ENCODE data around the gene NELL1.

DNA sequence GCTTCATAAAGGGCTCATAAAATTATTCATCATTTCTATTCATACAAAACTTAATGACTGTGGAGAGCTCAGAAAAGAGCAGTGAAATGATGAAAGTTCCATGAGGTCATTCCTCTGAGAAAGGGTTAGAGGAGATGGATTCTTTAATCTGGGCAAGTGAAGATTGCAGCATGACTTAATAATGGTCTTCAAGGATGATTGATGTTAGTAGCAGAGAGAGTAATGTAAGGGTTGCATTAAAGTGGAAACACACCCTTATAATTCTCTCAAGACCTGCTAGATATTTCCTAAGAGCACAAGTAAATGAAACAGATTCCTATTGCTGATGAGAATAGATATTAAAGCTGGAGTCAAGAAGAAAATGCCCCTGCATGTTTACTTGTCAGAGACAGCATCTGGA lies 811.9 kb downstream of the NELL1 start:
- TF ChIP-seq, protein P1, sequence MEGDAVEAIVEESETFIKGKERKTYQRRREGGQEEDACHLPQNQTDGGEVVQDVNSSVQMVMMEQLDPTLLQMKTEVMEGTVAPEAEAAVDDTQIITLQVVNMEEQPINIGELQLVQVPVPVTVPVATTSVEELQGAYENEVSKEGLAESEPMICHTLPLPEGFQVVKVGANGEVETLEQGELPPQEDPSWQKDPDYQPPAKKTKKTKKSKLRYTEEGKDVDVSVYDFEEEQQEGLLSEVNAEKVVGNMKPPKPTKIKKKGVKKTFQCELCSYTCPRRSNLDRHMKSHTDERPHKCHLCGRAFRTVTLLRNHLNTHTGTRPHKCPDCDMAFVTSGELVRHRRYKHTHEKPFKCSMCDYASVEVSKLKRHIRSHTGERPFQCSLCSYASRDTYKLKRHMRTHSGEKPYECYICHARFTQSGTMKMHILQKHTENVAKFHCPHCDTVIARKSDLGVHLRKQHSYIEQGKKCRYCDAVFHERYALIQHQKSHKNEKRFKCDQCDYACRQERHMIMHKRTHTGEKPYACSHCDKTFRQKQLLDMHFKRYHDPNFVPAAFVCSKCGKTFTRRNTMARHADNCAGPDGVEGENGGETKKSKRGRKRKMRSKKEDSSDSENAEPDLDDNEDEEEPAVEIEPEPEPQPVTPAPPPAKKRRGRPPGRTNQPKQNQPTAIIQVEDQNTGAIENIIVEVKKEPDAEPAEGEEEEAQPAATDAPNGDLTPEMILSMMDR (IDR thresholded peaks at IDR 0.05; ENCODE audit: borderline replicate concordance, extremely low read depth, low read length, poor library complexity, severe bottlenecking), result no peak
- no peak for TF ChIP-seq EZH2 (IDR thresholded peaks at IDR 0.05; ENCODE audit: borderline replicate concordance, low read depth, low read length, severe bottlenecking)
